Vagina (tissue), 2 donors: Measurements from ENCODE around the gene CD164L2.

Experiments used
- CTCF ChIP-seq, 3 experiments: fragments of 450-650 bp in 2 of 3; fragments of 200-600 bp in 1 of 3; sonication (generic) in 1 of 3; IDR thresholded peaks; one replicate each; pipeline ENCODE4 v1.5.1; 2017 to 2019; ENCODE audit warnings: antibody characterized with exemption in 3 of 3, mild to moderate bottlenecking in 2 of 3, moderate library complexity in 2 of 3
- POLR2A ChIP-seq, 2 donors: fragments of 450-650 bp; IDR thresholded peaks; one replicate each; pipeline ENCODE4 v1.6.1; 2017; ENCODE audit warnings: antibody characterized with exemption in 2 of 2, mild to moderate bottlenecking in 2 of 2, moderate library complexity in 2 of 2

GRCh38 chr1:27360159-27361043 lies 22.7 kb downstream of the CD164L2 start:
- TF ChIP-seq POLR2A (IDR thresholded peaks at IDR 0.05), result no peak
- no peak for TF ChIP-seq CTCF (IDR thresholded peaks at IDR 0.05)
